ENCODE measurements around the gene USH1G.
"Not testable (repeated sequence)": the region's sequence is repeated elsewhere in the genome, so short reads cannot be mapped to it uniquely, and the experiment has no call there.

The USH1G gene

DNA sequence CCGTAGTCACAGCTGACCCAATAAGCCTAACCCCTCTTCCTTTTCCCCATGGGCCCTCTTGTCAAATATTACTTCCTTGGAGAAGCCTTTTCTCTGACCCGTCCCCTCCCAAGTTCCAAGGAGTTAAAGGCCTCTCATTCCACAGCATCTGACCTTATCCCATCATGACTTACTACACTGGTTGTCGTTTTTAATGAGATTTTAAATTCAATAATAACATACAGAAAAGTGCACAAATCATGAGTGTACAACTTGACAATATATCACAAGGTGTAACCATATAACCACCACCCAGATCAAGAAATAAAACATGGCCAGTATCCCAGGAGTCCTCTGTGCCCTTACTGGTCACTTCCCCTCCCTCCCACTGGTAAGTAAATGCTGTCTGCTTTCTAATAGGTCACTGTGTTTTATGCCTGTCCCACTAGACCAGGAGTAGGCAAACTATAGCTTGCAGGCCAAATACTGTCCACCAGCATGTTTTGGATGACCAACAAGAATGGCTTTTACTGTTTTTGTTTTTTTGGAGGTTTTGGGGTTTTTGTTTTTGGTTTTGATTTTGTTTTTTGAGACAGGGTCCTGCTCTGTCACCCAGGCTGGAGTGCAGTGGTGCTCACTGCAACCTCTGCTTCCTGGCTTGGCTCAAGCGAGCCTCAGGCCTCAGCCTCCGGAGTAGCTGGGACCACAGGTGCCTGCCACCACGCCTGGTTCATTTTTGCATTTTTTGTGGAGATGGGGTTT is 49.0 kb downstream of the USH1G start:
- no peak for DNase-seq

GRCh38 chr17:74873037-74873873 is 49.8 kb downstream of the USH1G start:
- peak; percentile 100 for DNase-seq

GRCh38 chr17:74872313-74873036 is 50.6 kb downstream of the USH1G start, which contains the start of gene FDXR:
TSS of gene FDXR (minus strand) at chr17:74872994. CDS start at chr17:74872944, 50 bp downstream.
- DNase-seq = no peak

GRCh38 chr17:74871356-74872076 is 51.5 kb downstream of the USH1G start:
- no peak for DNase-seq

- DNase-seq = no peak
Measured at GRCh38 chr17:74870512-74870911, 52.5 kb downstream of the USH1G start.

DNA sequence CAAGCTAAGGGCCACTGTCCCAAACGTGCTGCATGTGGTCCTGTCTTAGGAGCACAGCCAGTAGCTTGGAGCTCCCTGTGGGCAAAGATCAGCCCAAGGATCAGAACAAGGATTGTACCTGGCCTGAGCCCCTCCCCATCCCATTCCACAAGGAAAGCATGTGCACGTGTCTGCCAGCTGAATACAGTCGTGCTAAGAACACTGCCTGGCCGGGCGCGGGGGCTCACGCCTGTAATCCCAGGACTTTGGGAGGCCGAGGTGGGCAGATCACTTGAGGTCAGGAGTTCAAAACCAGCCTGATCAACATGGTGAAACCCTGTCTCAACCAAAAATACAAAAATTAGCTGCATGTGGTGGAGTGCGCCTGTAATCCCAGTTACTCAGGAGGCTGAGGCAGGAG is 53.0 kb downstream of the USH1G start:
- not testable (repeated sequence) for DNase-seq

DNA sequence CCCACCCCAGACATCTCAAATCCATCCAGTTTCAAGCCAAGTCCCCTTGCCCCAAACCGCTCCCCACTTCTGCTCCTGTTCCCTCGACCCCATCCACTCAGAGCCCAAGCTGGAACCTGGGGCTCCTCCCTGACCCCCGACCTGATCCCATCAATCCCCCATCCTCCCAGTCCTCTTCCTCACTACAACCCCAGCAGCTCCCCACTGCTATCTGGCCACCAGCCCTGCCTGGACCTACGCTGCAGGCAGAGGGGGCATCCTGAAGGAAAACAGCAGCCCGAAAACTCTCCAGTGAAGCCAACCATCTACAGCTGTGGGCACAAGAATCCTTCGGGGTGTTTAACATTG is 54.2 kb downstream of the USH1G start:
- no peak for DNase-seq

- no peak for DNase-seq
Measured at GRCh38 chr17:74868251-74868907, 54.7 kb downstream of the USH1G start.

DNA sequence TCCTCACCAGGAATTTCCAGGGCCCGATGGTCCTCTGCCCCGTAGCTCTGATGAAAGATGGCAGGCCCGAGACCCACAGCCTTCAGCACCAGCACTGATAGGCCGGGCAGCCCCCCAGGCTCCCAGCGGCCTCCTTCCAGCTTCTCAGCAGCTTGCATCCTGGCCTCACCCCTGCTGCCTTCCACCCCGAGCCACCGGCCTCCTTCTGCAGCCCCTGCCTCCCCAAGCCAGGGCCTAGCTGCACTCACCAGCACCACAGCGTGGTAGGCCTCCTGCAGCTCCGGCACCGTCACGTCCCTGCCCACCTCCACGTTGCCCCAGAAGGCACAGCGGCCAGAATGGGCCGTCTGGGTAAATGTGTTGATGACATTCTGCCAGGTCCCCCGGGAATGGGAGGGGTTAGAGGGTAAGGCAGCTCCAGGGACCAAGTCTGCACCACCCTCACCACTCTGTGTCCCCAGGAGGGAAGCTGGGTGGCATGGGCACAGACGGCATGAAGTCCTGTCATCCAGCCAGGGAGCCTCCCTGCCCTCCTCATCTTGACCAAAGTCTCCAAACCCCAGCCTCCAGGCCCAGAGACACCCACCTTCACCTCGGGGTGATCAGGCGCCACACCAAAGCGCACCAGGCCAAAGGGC is 56.7 kb downstream of the USH1G start:
- no peak for DNase-seq
